GM13977 (cell line): ENCODE results near the gene IPO5.
"Not testable (repeated sequence)": the region's sequence is repeated elsewhere in the genome, so short reads cannot be mapped to it uniquely, and the experiment has no call there.

Experiments used
- DNase-seq: peaks from one replicate; pipeline ENCODE4 v3.0.0; 2012; ENCODE audit warnings: low spot score
- CTCF ChIP-seq: IDR thresholded peaks from 2 replicates; pipeline ENCODE4 v1.5.1; 2012; ENCODE audit warnings: mild to moderate bottlenecking, control low read depth; ENCODE audit not compliant: insufficient read depth; ENCODE audit errors: extremely low read depth, missing control alignments
- in situ Hi-C: fragments of 300-500 bp; cut with MboI; formaldehyde crosslinking; loops from one replicate; pipeline ENCODE4 v1.12.0; 2022; ENCODE audit warnings: low sequenced_read_pairs, low pct_unique_long_range_greater_than_20kb, mixed read lengths, inconsistent platforms; ENCODE audit not compliant: unreplicated experiment

The IPO5 gene

GRCh38 chr13:98004107-98004506, 50.6 kb downstream of the IPO5 start:
- TF ChIP-seq CTCF = no peak
- in situ Hi-C loops = no loop called here
- no peak for DNase-seq

GRCh38 chr13:98004997-98005396, 51.5 kb downstream of the IPO5 start:
- in situ Hi-C loops = not testable (repeated sequence)

GRCh38 chr13:98007001-98007400, 53.5 kb downstream of the IPO5 start:
- in situ Hi-C loops = no loop called here
- TF ChIP-seq CTCF = no peak

More at GRCh38 chr13:98004997-98005396, 51.5 kb downstream of the IPO5 start:
- not testable (repeated sequence) for DNase-seq

GRCh38 chr13:98013241-98013640, 59.8 kb downstream of the IPO5 start:
- in situ Hi-C loops = no loop called here
- no peak for DNase-seq
- no peak for TF ChIP-seq CTCF

More at GRCh38 chr13:98007001-98007400, 53.5 kb downstream of the IPO5 start:
- no peak for DNase-seq

- in situ Hi-C loops = no loop called here
- TF ChIP-seq CTCF = no peak
- no peak for DNase-seq
These were observed 61.3 kb downstream of the IPO5 start for GRCh38 chr13:98014766-98015165.

- in situ Hi-C loops = no loop called here
- no peak for TF ChIP-seq CTCF
- no peak for DNase-seq
These were observed 64.8 kb downstream of the IPO5 start for GRCh38 chr13:98018293-98018692.

GRCh38 chr13:98019186-98019585, 65.7 kb downstream of the IPO5 start:
- in situ Hi-C loops = no loop called here
- TF ChIP-seq CTCF = no peak
- no peak for DNase-seq
